Hematopoietic multipotent progenitor cell treated with erythropoietin and hydrocortisone succinate and interleukin-3 and kit ligand, for 8 days (in vitro differentiated cells): ENCODE data around the gene MOB2.
"Not testable (repeated sequence)": the region's sequence is repeated elsewhere in the genome, so short reads cannot be mapped to it uniquely, and the experiment has no call there.

Experiments used
- DNase-seq: peaks from one replicate; pipeline ENCODE4 v3.0.0-alpha.2; 2015

The MOB2 gene

DNA sequence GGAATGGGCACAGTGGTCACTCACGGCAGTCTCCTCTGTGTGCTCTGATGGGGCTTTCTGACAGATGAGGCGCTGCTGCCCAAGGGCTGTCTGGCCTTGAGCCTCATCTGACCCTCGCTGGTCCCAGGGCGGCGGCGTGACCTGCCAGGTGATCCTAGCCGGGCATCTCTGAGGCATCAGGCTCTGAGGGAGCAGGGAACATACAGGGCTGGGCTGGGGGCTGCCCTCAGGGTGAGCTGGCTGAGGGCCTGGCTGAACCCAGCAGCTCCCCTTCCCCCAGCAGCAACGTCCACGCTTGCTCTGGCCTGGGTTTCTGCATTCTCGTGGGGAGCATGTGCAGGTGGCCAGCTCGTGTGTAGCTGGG, 47.6 kb downstream of the MOB2 start:
- no peak for DNase-seq

- DNase-seq = no peak
Measured at GRCh38 chr11:1438261-1438966, 48.2 kb downstream of the MOB2 start.

GRCh38 chr11:1437500-1437899, 49.1 kb downstream of the MOB2 start:
- no peak for DNase-seq

- no peak for DNase-seq
Measured at GRCh38 chr11:1436468-1437039, 50.0 kb downstream of the MOB2 start.

DNA sequence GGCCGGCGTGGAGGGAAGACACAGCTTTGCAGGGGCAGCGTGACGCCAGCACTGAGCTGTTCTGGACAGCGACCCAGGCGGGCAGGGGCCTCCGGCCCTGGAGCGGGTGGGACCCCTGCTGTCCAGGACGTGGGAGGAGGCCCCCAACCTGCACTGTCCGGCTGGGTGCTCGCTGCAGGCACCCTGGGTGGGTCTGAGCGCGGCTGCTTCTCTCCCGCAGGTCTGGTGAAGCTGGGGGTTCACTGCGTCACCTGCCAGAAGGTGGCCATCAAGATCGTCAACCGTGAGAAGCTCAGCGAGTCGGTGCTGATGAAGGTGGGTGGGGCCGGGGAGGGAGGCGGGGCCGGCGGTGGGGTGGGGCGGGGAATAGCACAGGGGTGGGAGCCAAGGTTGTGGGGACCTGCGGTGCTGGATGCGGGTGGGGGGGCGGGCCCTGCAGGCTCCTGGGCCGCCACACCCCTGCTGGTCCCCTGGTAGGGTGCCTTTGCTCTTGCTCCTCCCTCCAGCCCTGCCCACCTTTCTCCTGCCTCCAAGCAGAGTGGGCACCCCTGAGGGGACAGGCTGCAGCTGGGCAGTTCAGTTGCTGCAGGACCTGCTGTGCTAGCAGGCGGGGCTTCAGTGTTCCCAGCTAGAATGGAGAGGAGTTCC, 50.6 kb downstream of the MOB2 start:
- peak; percentile 9 for DNase-seq

DNA sequence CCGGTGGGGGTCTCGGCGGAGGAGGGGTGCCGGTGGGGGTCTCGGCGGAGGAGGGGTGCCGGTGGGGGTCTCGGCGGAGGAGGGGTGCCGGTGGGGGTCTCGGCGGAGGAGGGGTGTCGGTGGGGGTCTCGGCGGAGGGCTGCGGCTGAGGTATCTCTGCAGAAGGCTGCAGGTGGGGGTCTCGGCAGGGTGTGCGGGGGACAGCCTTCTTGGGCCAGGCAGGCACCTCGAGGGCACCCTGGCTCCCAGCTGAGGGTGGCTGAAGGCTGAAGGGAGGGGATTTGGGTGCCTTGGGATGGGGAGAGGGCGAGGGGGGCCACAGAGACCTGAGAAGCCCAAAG, 51.1 kb downstream of the MOB2 start:
- not testable (repeated sequence) for DNase-seq

GRCh38 chr11:1433977-1434640, 52.5 kb downstream of the MOB2 start:
- no peak for DNase-seq

DNA sequence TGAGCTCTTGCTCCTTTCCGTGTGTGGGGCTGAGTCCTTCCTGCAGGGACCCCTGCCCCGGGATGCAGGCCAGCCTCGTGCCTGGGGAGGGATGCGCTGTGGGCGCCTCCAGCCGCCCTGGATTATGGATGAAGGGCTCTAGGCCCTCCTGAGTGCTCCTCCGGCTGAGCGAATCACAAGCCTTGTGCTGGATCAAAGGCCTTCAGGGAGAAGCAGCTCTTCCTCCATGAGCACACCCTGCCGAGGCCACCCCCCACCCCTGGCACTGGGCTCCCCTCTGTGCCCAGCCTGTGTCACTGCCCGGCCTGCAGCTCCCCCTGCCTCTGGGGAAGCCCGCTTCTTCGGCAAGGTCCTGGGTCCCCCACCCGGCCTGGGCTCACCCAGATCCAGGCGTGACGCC, 53.0 kb downstream of the MOB2 start:
- no peak for DNase-seq

GRCh38 chr11:1428762-1429316, 57.7 kb downstream of the MOB2 start:
- DNase-seq = no peak

GRCh38 chr11:1425439-1425838, 61.1 kb downstream of the MOB2 start:
- no peak for DNase-seq

- DNase-seq = no peak
Measured at GRCh38 chr11:1425006-1425405, 61.6 kb downstream of the MOB2 start.

DNA sequence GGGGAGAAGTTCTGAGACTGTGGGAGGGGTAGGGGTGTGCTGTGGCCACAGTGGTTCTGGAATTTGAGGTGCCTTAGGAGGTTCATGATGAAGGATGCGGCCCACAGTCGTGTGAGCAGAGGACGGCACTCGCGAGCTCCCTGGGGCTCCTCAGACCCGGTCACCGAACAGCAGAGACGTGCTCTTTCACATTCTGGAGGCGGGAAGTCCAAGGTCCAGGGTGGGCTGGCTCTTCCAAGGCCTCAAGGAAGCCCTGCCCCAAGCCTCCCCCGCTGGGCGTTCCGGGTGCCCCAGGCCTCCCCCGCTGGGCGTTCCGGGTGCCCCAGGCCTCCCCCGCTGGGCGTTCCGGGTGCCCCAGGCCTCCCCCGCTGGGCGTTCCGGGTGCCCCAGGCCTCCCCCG, 63.2 kb downstream of the MOB2 start:
- not testable (repeated sequence) for DNase-seq

- no peak for DNase-seq
Measured at GRCh38 chr11:1422981-1423380, 63.6 kb downstream of the MOB2 start.

GRCh38 chr11:1422481-1422880, 64.1 kb downstream of the MOB2 start:
- no peak for DNase-seq

DNA sequence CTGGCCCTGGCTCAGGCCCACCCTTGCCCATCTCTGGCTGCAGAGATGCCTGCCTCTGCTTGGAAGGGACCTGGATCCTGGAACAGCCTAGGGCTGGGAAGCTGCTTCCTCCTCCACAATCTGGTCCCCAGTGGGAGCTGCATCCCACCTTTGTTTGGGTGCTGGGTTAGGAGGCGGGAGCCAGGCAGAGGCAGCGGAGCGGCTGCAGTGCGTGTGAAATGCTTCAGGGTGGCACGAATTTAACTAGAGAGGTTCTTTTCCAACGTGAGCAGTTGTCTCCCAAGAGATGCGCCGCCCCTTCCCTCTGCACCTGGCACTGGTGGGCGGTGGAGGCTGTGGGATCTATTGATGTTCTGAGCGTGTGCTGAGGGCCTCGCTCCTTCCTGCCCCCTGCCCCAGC, 65.3 kb downstream of the MOB2 start:
- no peak for DNase-seq

- DNase-seq = no peak
Measured at GRCh38 chr11:1419811-1420210, 66.8 kb downstream of the MOB2 start.
